Measurements from ENCODE around the gene ULBP1.

GRCh38 chr6:149940672-149940982 is 23.1 kb upstream of the ULBP1 start:
- TF ChIP-seq CTCF (IDR thresholded peaks at IDR 0.05): no peak
- TF ChIP-seq POLR2A (IDR thresholded peaks at IDR 0.05): no peak

Data from thyroid gland (tissue), 4 donors.